WI38 (cell line): ENCODE data around the gene CLSTN1.

Experiments
- H3K4me3 ChIP-seq: 2 replicates; pipeline ENCODE4 v1.5.1; 2011; ENCODE audit warnings: low read depth, mild to moderate bottlenecking, control low read depth, low read length
- CTCF ChIP-seq: IDR thresholded peaks from 2 replicates; pipeline ENCODE4 v1.5.1; 2012; ENCODE audit warnings: low read depth, mild to moderate bottlenecking, control low read depth, low read length

The CLSTN1 gene

DNA sequence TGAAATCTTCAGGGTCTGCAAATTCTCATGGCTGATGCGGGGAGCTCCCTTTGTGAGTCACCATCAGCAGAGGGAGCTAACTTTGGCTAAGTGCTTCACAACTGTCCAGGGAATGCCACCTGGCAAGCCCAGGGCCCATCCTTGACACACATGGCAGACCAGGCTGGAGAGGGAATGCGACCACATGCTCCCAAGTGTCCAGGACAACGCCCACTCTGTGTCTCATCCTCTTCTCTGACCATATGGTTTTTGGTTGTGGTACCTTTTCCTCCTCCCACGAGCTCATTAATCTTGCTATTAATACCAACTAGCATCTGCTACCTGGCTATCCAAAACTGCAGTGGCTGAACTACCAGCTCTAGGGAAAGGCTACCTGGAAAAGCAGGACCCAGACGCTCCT, 37.1 kb upstream of the CLSTN1 start:
- no peak overlapping the region for H3K4me3 ChIP-seq
- TF ChIP-seq CTCF: no peak

DNA sequence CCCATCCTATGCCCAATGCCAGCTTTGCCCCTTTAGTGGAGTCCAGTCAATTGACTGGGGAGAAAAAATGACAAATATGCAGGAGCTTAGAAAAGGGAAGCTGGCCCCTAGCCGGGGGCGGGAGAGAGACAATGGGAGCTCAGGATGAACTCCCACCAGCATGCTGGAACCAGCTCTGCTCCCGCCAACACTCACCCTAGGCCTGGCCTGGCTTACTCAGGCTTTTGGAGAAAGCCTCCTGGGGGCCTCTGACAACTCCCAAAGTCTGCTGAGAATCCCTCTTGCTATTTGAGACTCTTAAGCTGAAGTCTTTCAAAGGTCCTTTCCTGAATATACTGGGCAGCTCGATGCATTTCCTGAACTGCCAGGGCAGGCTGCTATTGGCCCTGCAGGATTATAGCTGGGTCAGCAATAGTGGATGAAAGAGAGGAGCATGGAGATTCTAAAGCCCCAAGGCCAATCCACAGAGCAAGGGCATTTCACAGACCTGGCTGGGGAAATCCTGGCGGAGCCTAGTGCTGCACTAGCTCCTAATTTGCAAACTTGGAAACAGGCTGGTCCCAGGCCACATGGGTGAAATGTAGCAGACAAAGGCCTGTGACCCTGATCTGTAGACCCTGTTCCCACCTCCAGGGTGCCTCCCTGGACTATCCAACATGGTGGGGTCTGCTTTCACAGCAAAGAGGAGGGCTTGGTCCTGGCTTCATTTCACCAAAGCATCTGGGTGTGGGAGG, 35.7 kb upstream of the CLSTN1 start:
- TF ChIP-seq CTCF: no peak
- H3K4me3 ChIP-seq: no peak overlapping the region

- H3K4me3 ChIP-seq: no peak overlapping the region
- TF ChIP-seq CTCF: no peak
Measured at GRCh38 chr1:9858293-9859035, 34.7 kb upstream of the CLSTN1 start.

GRCh38 chr1:9855186-9855585, 31.4 kb upstream of the CLSTN1 start:
- no peak for TF ChIP-seq CTCF
- H3K4me3 ChIP-seq: no peak overlapping the region

DNA sequence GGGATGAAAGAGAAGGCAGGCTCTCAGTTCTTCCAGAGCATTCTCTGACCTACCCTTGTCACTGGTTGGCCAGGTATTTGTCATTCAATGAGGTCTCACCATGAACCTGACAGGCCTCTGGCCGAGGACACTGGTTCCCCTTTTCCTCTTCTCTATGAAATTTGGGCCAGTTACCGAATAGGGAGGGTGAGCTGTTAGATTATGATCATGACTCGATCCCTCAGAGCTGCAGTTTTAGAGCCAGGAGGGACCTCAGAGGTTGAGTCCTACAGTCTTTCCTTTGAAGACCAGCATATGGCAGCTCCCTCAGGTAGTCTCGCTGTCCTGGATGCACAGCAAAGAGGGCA, 29.5 kb upstream of the CLSTN1 start:
- TF ChIP-seq CTCF: no peak
- H3K4me3 ChIP-seq: no peak overlapping the region

GRCh38 chr1:9852410-9853248, 28.9 kb upstream of the CLSTN1 start:
- TF ChIP-seq CTCF: no peak
- no peak overlapping the region for H3K4me3 ChIP-seq

DNA sequence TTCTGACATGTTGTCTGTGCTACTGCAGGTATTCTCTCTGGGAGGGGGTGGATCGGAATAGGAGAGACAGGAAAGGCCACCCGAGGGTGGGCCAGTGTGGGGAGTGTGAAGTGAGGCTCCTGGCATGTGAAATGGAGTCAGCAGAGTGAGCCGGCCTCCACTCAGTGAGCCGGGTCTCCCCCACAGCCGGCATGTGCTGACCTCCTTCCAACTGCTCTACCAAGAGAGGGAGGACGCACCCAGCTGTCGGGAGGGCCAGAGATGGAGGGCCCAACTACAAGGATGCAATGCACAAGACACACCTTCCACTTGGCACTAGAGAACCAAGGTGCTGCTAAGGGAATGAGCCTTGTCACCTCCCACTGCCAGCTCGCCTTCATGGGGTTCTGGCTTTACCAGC, 28.2 kb upstream of the CLSTN1 start:
- no peak for TF ChIP-seq CTCF

More for the DNA sequence above, 28.2 kb upstream of the CLSTN1 start:
- no peak overlapping the region for H3K4me3 ChIP-seq
